GM18499 (cell line): Measurements from ENCODE around the gene SNRPD3.

Experiments used
- ATAC-seq: cut with Tn5 transposase; IDR thresholded peaks from one replicate; pipeline ENCODE4 v1.9.1; 2021; ENCODE audit warnings: moderate number of reproducible peaks; ENCODE audit not compliant: insufficient read depth, unreplicated experiment

The SNRPD3 gene

DNA sequence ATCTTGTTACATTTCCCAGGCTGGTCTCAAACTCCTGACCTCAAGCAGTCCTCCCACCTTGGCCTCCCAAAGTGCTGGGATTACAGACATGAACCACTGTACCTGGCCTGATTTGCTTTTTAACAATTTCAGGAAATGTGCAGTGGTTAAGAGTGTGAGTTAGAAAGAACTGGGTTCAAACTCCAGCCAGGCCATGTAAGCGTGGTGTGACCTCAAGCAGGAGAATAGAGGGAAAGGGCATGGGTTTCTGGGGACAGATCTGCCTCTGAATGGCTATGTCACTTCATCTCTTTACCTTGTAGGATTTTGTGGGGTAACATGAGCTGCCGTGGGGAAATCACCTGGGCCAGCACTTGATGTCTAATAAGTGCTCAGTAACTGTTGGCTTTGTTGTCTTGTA is 9.3 kb downstream of the SNRPD3 start:
- ATAC-seq: no peak

DNA sequence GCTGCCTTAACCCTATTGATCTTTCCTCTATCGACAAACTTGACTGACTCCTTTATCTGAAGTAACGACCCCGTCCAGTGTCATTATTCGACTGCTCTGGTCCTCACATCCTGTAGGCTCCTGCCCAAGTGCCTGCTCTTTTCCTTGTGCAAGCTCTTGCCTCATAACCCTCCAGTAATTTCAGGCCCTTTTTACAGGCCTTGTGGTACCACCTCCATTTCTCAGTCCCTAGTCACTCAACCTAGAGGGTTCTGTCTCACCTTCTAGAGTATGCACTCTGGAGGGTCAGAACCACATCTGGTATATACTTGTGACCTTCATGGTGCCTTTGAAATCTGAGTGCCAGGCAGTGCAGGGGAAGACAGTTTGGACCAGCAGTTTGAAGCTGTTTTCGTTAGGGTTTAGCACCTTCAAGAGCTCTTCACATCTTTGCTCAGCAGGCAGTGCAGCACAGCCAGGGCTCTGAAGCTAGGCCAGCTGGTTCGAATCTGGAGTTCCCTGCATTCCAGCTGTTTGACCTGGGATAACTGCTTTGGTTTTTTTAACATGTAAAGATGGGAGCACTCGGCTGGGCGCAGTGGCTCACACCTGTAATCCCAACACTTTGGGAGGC is 11.2 kb downstream of the SNRPD3 start:
- ATAC-seq: no peak

DNA sequence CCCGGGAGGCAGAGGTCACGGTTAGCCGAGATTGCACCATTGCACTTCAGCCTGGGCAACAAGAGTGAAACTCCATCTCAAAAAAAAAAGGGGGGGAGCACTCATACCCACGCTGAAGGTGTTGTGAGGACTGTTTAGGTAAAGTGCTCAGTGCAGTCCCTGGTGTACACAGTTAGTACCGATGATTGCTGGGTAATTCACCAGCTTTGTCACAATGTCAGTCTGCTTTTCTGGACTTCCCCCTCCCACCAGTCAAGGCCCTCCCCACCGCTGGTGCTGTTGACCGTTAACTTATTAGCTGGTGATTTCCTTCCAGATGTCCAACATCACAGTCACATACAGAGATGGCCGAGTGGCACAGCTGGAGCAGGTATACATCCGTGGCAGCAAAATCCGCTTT is 11.9 kb downstream of the SNRPD3 start:
- no peak for ATAC-seq

DNA sequence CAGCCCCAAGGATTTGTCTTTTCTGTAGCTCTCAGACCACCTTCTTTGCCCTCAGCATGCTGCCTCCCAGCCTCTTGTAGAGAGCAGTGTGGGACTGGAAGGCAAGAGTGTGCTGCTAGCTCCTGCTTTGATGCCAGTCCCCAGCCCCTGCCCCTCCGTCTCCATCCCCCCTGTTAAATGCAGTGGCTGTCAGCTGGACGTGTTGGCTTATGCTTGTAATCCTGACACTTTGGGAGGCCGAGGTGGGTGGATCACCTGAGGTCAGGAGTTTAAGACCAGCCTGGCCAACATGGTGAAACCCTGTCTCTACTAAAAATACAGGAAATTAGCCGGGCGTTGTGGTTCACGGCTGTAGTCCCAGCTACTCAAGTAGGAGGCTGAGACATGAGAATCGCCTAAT is 15.5 kb downstream of the SNRPD3 start:
- no peak for ATAC-seq

DNA sequence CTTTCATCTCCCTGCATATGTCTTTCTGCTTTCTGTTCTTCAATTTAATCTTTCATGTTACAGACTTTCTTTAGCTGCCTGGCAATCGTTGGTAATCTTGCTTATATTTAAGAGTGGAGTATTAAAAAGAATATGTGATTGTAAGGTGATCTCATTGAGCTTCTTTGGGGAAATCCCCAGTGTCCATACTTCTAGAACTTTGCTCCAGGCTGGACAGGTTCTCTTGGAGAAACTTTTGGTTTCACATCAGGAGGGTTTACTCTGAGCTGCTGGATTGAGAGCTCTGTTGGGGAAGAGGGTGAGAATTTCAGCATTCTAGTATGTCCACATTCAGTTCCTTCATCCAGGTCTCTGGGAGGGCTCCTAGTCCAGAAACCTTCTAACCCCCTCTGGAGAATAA is 21.0 kb downstream of the SNRPD3 start:
- ATAC-seq: no peak

DNA sequence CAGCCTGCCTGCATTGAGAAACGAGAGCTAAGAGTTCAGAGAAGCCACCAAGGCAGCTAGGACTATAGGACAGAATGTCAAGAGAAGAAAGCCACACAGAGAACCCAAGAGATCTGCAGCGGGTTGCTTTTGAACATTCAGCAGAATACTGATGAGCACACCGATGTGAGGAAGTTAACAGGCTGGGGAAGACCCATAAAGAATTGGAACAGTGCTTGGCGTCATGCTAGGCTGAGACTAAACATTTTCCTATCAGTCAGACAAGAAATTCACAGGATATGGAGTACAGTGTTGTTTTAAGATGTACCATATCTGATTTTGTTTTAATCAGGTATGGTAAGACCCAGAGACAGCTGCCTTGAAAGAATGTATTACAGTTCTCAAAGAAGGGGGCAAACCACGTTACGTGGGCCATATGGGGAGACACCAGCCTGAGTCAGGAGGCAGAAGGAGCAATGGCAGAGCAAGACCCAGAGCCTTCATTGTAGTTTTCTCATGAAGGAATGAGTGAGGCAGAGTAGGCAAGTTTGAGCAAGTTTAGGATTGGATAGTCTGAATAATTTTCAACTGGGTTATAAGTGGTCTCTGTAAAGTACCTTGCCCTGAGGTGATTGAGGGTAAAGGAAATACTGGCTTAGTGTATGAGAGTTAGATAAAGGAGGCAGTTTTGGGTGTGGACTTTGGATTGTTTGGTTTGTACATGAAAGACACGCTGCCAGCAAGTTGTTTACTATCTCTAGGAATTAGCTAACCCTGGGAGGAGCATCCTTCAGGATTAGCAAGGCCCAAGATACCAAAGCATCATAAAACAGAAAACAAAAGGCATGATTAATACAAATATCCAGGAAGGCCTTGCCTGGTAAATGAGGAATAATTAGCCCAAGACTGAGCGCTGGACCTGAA is 22.8 kb downstream of the SNRPD3 start:
- ATAC-seq: no peak

DNA sequence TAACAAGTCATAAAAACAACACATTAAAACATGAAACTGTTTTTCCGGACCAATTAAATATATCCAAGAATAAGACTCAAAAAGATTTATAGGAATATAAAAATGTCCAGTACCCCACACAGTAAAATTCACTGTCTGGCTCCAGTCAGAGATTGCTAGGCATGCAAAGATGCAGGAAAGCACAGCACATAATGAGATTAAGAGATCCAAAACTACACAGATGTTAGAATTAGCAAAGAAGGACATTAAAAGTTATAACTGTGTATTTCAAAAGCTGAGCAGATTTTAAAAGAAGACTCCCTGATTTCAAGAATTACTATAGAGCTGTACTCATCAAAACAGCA is 23.4 kb downstream of the SNRPD3 start:
- no peak for ATAC-seq

DNA sequence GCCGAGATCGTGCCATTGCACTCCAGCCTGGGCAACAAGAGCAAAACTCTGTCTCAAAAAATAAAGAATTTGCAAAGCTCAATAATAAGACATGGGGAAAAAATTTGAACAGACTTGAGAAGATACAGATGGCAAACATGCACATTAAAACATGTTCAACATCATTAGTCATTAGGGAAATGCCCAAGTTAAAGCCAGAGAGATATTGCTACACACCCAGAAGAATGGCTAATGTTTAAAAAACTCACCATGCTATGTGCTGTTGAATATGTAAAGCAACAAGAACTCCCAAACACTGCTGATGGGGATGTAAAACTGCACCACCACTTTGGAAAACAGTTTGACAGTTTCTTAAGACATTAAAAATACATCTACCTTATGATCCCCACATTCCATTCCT is 24.5 kb downstream of the SNRPD3 start:
- ATAC-seq: no peak

DNA sequence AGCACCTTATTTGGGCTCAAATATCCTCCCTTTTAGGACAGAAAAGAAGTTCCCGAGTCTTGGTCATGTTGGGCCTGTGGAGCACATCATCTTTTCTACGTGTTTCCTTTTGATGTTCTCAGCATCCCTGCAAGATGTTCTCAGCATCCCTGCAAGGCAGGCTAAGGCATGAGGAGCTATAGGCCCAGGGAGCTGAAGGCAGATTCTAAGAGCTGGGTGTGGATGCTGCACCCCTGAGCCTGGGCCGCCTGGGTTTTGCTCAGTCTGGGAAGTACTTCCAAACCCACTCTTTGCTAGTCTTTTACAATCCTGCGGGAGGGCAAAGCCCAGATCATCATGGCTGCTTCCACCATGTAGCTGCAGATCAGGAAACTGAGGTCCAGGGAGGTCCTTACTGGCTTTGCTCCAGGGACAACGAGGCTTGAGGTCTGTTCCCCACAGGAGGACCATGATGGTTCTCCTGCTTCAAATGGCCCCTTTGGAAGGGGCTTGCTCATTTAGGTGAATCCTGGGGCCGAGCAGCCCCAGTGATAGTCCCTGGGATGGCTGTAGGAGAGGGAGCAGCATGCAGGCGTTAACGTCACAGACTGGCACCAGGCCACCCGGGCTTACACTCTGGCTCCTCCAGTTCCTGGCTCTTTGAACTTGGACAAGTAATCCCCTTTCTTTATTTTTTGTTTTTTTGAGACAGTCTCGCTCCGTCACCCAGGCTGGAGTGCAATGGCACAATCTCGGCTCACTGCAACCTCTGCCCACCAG is 26.4 kb downstream of the SNRPD3 start:
- no peak for ATAC-seq

DNA sequence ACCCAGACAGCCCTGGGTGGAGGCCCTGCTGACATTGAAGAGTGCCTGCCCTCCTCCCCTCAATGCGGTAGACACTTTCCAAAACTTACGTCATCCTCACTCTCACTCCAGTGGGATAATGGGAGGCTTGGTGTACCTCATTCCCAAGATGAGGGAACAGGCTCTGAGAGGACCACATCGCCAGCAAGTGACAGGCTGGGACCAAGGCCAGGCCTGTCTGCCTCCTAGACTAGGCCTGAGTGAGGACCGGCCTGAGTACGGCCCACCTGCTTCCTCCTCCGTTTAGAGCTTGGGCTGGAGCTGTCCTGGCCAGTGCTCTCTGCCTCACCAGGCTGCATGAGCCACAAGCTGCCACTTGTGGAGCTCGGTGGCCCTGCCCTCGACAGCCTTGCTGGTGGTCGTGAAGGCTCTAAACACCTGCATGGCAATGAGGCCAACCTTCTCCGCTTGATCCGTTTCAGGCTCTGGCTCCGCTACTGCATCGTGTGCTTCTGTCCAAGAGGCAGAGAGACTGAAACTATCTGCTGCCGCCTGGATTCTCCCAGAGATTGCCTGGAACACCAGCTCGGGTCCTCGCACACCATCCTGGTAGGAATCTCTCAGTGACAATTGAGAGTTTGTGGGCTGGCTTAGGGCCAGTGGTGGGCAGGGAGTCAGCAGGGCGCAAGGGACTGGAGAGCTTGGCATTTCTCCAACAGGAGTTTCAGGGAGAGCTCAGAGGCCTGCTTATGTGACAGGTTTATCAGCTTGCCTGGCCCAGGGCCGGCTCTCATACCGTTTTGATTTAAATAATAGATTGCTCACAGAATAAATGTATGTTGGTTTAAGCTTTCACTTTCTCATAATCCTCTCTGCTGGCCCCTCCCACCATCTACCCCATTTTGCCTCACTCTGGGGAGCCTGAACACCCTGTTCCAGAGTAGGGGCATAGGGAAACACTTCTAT is 27.7 kb downstream of the SNRPD3 start:
- no peak for ATAC-seq

DNA sequence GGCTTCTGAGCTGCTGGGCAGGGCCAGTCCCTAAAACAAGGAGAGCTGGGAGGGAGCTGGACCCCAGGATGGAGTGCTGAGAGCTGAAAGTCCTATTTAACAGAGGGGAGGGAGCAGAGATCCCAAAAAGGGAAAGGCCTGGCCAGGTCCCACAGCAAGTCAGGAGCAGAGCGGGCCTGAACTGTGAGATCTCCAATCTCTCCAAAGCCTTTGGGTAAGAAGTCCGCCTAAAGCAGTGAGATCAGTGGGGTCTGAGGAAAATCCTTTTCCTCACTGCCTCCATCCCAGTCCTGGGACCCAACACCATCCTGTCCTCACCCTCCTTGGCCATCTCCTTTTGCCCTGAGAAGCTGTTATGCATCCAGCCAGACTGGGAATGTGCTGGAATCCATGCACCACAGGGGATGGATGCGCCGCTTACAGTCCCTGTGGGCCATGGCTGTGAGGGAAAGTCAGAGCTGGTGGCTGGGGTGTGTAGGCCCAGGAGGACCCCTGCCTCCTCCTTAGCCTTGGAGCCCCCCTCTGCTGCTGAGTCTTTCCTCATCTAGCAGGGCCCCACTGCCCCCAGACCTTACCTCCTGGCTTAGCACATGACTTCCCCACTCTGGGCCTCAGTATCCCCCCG is 28.5 kb downstream of the SNRPD3 start:
- ATAC-seq: no peak

DNA sequence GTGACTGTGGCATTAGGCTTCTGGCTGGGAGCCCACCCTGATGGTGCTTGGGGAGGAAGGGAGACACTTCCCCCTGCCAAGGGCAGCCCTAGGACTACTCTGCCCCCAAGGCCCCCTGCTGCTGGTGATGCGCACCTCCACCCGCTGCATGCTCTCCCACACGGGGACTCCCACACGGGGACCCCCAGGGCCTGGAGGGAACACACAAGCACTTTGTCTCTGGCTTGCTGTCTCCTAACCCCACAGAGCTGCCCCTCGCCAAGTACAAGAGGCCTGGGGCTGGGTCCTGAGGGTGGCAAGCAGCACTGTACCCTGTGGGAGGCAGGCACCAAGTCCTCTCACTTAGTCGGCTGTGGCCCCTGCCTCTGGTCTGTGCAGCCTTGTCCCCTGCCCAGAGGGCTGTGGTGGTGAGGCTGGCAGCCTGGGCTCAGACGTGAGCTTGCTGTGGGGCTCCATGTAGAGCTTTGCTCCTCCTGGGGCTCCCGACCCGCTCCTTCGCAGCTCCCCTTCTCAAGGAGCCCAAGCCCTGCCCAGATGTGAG is 29.1 kb downstream of the SNRPD3 start:
- ATAC-seq: no peak

DNA sequence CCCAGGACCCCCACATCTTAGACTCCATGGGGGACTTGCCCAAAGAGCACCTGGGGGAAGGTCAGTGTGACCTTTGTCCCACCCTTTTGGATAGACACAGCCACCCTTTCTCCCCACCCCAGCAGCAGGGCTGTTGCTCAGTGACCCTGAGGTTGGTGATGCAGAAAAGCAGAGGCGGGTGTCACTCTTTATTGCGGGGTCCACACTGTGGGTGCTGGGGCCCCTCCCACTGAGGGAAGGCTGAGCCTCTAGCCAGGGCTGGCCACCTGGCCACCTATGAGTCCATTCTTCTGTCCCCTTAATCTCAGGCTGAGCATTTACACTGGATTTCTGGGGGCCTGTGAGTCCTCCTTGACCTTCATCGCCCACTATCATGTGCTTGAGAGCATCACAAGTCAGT is 29.7 kb downstream of the SNRPD3 start:
- ATAC-seq: no peak

DNA sequence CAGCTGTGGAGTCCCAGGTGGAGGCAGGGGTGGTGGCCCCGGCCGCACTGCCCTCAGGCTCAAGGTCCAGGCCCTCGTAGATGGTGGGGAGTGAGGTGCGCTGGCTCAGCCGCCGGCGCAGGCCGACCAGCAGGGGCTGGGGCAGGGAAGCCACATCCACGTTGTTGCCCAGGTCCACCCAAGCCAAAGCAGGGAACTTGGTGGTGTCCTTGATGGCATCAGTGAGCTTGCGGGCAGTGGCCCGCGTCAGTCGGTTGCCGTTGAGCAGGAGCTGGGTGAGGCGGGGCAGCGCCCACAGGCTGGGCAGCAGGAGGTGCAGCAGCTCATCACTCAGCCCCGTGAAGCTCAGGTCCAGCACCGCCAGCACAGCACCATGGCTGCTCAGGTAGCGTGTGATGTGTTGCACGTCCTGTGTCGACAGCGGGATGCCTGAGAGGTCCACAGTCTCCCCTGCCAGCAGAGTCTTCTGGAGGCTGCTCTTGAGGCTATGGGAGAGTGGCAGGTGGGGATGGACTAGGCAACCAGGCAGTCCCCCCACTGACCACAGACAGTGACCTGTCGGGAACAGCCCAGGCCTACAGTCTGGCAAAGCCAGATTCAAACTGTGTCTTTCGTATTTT is 30.2 kb downstream of the SNRPD3 start:
- no peak for ATAC-seq

DNA sequence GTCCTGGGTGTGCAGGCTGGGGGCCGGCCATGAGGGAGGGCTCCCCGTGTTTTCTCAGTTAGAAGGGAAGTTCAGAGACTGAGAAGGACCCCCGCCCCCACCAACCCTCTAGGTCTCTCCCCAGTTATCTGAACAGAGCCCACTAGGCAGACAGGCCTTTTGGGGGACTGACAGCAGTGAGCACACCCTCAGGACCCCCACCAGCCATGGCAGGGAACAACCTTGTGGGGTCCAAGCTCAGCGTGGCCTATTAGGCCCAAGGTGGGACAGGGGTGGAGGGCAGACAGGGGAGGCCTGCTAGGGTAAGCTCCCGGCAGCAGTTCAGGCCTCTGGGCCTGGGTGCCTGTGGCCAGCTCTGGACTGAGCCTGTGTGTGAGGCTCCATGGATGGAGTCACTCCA is 31.5 kb downstream of the SNRPD3 start:
- ATAC-seq: no peak

DNA sequence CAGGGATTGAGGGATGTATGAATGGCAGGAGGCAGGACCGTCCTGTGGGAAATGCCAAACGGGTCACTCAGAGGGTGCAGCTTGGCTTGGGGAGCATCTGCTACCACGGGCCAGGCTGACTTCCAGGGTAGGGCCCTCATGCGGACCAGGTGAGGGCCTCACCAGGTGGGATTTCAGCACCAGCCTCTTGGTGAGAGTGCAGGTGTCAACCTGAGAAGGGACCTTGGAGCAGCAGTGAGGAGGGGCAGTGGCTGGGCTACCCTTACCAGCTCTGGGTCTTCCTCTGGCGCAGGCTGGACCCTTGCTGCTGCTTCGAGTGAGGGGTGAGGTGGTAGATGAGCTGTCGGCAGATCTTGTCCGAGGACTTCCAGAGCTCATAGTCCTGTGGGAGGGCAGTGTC is 32.1 kb downstream of the SNRPD3 start:
- no peak for ATAC-seq

DNA sequence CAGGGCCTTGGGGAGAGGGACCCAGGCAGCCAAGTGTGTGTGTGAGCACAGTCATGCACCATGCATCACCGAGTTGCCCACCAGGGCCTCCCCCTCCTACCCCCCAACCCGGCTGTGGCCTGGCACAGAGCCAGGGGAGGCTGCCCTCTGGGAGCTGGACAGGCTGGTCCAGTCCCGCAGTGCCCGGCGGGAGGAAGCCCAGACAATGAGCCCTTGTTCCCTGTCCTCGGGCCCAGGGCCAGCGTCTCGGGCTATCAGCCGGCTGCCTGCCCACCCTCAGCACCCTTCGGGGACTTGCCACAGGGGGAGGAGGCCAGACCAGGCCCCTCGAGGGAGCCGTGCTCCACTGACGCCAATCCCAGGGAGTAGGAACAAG is 32.6 kb downstream of the SNRPD3 start:
- no peak for ATAC-seq

DNA sequence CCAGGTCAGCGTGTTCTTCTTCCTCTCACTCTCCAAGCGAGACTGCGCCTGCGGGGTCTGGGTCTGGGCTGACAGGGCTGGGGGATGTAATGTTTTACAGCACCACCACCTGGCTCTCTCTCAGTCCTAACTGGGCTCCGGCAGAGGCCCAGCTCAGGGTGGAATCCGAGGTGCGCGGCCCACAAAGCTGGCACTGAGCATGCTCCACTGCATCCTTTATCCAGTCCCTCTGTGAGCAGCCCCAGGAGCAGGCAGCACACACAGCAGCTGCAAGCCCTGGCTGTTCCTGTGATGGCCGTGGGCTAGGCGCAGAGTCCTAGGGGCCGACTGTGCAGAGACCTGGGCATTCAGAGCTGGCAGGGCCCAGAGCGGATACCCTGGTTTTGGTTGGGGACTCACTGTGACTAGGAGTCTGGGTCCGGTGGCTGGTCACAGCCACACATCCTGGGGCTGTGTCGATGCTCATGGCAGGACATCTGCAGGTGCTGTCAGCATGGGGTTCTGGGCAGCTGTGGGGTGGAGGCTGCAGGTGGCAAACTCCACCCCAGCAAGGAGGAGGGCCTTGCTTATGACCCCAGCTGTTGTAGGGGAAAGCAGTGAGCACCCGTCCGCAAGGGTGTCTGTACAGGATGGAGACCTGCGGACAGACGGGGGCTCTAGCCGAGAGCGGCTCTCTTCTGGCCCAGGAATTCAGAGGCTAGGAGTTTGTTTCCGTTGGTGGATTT is 33.1 kb downstream of the SNRPD3 start:
- no peak for ATAC-seq
